Lower lobe of right lung (tissue), 2 donors: ENCODE results near the gene TBXAS1. TPM values are rescaled to one million over a fixed set of nuclear protein-coding genes. Genes with fewer than 3 reads are reported as not detected.
"Not testable (repeated sequence)": the region's sequence is repeated elsewhere in the genome, so short reads cannot be mapped to it uniquely, and the experiment has no call there.

ENCODE experiments used
- ATAC-seq, 2 donors: fragments of 200-7000 bp; cut with Tn5 transposase; one replicate each; pipeline ENCODE4 v1.9.1; 2020 to 2022; ENCODE audit warnings: mild to moderate bottlenecking in 2 of 2, moderate library complexity in 2 of 2
- DNase-seq: peaks from one replicate; pipeline ENCODE4 v3.0.0-alpha.2; 2020
- H3K27ac ChIP-seq: fragments of 200-600 bp; one replicate; pipeline ENCODE4 v1.8.0; 2022
- H3K27me3 ChIP-seq: fragments of 200-600 bp; one replicate; pipeline ENCODE4 v1.8.0; 2022; ENCODE audit warnings: low read depth
- H3K36me3 ChIP-seq: fragments of 200-600 bp; one replicate; pipeline ENCODE4 v1.8.0; 2022; ENCODE audit warnings: mild to moderate bottlenecking
- H3K4me1 ChIP-seq: fragments of 200-600 bp; one replicate; pipeline ENCODE4 v1.8.0; 2022
- H3K4me3 ChIP-seq: fragments of 200-600 bp; one replicate; pipeline ENCODE4 v1.8.0; 2022; ENCODE audit warnings: mild to moderate bottlenecking
- H3K9me3 ChIP-seq: fragments of 200-600 bp; one replicate; pipeline ENCODE4 v1.8.0; 2022
- CTCF ChIP-seq: fragments of 200-600 bp; IDR thresholded peaks from one replicate; pipeline ENCODE4 v1.8.0; 2022; ENCODE audit warnings: antibody characterized with exemption, mild to moderate bottlenecking
- intact Hi-C: fragments of 100-400 bp; cut with DNase I; formaldehyde crosslinking; loops from one replicate; pipeline ENCODE4 v1.11.0; 2022
- total RNA-seq: library from RNA; stranded (reverse); fragmentation: NEBNext Ultra II Directional; extraction: Animal tissue kit (Norgen Biotek cat#: 25700); gene quantifications from one replicate; pipeline ENCODE4 v1.2.1, GENCODE V29; 2021
- donor health status: DM: no; HTN: yes; CAD: no; lungs with severe emphysema.

The TBXAS1 gene
- total RNA-seq, 1 donor from 2014 or later: 92.6 TPM

- no peak overlapping the region for H3K27ac ChIP-seq
- TF ChIP-seq CTCF: no peak
- H3K27me3 ChIP-seq: no peaks in the 10 kb centered on the region
- no peaks in the 10 kb centered on the region for H3K9me3 ChIP-seq
- ATAC-seq (no peak), DNase-seq (no peak)
- H3K4me1 ChIP-seq: peaks cover 12% of the 10 kb centered on the region
- no peak overlapping the region for H3K4me3 ChIP-seq
- H3K36me3 ChIP-seq: no peaks in the 10 kb centered on the region
- intact Hi-C loops: no loop called here
Observed at GRCh38 chr7:139840776-139841175, 11.7 kb downstream of the TBXAS1 start.

GRCh38 chr7:139842401-139843210 is 13.5 kb downstream of the TBXAS1 start:
- Histone ChIP-seq H3K27me3 (no peaks in the 10 kb centered on the region), H3K27ac (peak overlapping the region; percentile 31), H3K4me3 (peak overlapping the region; percentile 25), H3K36me3 (no peaks in the 10 kb centered on the region), H3K9me3 (no peaks in the 10 kb centered on the region), H3K4me1 (peaks cover 12% of the 10 kb centered on the region)
- intact Hi-C loops: no loop called here
- ATAC-seq (peak; percentile 26 to 55), DNase-seq (no peak)
- no peak for TF ChIP-seq CTCF

- H3K27me3 ChIP-seq, intact Hi-C loops, H3K36me3 ChIP-seq, H3K27ac ChIP-seq, ATAC-seq, H3K9me3 ChIP-seq, DNase-seq, H3K4me3 ChIP-seq: not testable (repeated sequence)
- H3K4me1 ChIP-seq: peaks cover 12% of the 10 kb centered on the region
Observed at GRCh38 chr7:139843211-139843537, 14.1 kb downstream of the TBXAS1 start.

- peak in 1 of 2 donors; percentile 24 for ATAC-seq
- no peaks in the 10 kb centered on the region for H3K36me3 ChIP-seq
- intact Hi-C loops: no loop called here
- H3K27me3 ChIP-seq: no peaks in the 10 kb centered on the region
- DNase-seq: no peak
- H3K9me3 ChIP-seq: no peaks in the 10 kb centered on the region
- H3K4me3 ChIP-seq: no peak overlapping the region
- H3K4me1 ChIP-seq: peaks cover 12% of the 10 kb centered on the region
- no peak for TF ChIP-seq CTCF
- H3K27ac ChIP-seq: no peak overlapping the region
Observed at GRCh38 chr7:139844779-139845442, 15.8 kb downstream of the TBXAS1 start.

- intact Hi-C loops: no loop called here
- Histone ChIP-seq H3K27me3 (no peaks in the 10 kb centered on the region), H3K4me3 (no peak overlapping the region)
Observed at GRCh38 chr7:139845443-139845805, 16.4 kb downstream of the TBXAS1 start.

More at GRCh38 chr7:139845443-139845805, 16.4 kb downstream of the TBXAS1 start:
- ATAC-seq (no peak), DNase-seq (no peak)
- no peak for TF ChIP-seq CTCF
- H3K9me3 ChIP-seq: no peaks in the 10 kb centered on the region
- H3K27ac ChIP-seq: no peak overlapping the region
- H3K4me1 ChIP-seq: peaks cover 12% of the 10 kb centered on the region
- no peaks in the 10 kb centered on the region for H3K36me3 ChIP-seq
